HepG2 (cell line): Measurements from ENCODE around the gene OFD1.

Experiments used
- ARNT ChIP-seq: fragments of 450-650 bp; IDR thresholded peaks from 2 replicates; pipeline ENCODE4 v1.6.1; 2017
- CEBPB ChIP-seq: IDR thresholded peaks from 2 replicates; pipeline ENCODE4 v1.6.1; 2011; ENCODE audit warnings: low read depth, low read length, improper control_type of control experiment, borderline replicate concordance
- CTCF ChIP-seq: sonication (generic); formaldehyde crosslinking; IDR thresholded peaks from 2 replicates; pipeline ENCODE4 v1.5.0; 2020; ENCODE audit warnings: mild to moderate bottlenecking, missing genetic modification reagents, moderate library complexity
- FOXA1 ChIP-seq, 2 experiments: fragments of 450-650 bp in 1 of 2; sonication (generic) in 1 of 2; formaldehyde crosslinking in 1 of 2; IDR thresholded peaks; 2 replicates each; pipeline versions ENCODE4 v1.4.0 to v1.6.1; 2016 to 2020; ENCODE audit warnings: missing genetic modification reagents in 1 of 2
- FOXK2 ChIP-seq: fragments of 450-650 bp; IDR thresholded peaks from 2 replicates; pipeline ENCODE4 v1.6.1; 2016
- FOXM1 ChIP-seq: sonication (generic); formaldehyde crosslinking; IDR thresholded peaks from 2 replicates; pipeline ENCODE4 v1.5.0; 2020; ENCODE audit warnings: missing genetic modification reagents
- IRF2 ChIP-seq: IDR thresholded peaks from 2 replicates; pipeline ENCODE4 v1.6.1; 2018; ENCODE audit warnings: missing genetic modification reagents, missing compliant biosample characterization
- NR2F6 ChIP-seq, 2 experiments: IDR thresholded peaks; 2 replicates each; pipeline ENCODE4 v1.6.1; 2016; ENCODE audit warnings: antibody characterized with exemption in 1 of 2, mild to moderate bottlenecking in 1 of 2
- PHB2 ChIP-seq: fragments of 450-650 bp; IDR thresholded peaks from 2 replicates; pipeline ENCODE4 v1.6.1; 2018; ENCODE audit not compliant: partially characterized antibody
- SKIL ChIP-seq: sonication (generic); formaldehyde crosslinking; IDR thresholded peaks from 2 replicates; pipeline ENCODE4 v1.8.0; 2022; ENCODE audit warnings: missing genetic modification reagents, mild to moderate bottlenecking, moderate library complexity, borderline replicate concordance
- SMC3 ChIP-seq: IDR thresholded peaks from 2 replicates; pipeline ENCODE4 v1.6.1; 2011; ENCODE audit warnings: low read length, improper control_type of control experiment
- ZFP41 ChIP-seq: sonication (generic); formaldehyde crosslinking; IDR thresholded peaks from 2 replicates; pipeline ENCODE4 v1.4.0; 2020; ENCODE audit warnings: mild to moderate bottlenecking, missing genetic modification reagents, borderline replicate concordance
- TF ChIP-seq, protein P1 (sequence below): sonication (generic); formaldehyde crosslinking; IDR thresholded peaks from 2 replicates; pipeline ENCODE4 v1.4.0; 2020; ENCODE audit warnings: missing genetic modification reagents
- TF ChIP-seq, protein P2 (sequence below): sonication (generic); formaldehyde crosslinking; IDR thresholded peaks from 2 replicates; pipeline ENCODE4 v1.4.0; 2020; ENCODE audit warnings: missing genetic modification reagents, borderline replicate concordance

DNA sequence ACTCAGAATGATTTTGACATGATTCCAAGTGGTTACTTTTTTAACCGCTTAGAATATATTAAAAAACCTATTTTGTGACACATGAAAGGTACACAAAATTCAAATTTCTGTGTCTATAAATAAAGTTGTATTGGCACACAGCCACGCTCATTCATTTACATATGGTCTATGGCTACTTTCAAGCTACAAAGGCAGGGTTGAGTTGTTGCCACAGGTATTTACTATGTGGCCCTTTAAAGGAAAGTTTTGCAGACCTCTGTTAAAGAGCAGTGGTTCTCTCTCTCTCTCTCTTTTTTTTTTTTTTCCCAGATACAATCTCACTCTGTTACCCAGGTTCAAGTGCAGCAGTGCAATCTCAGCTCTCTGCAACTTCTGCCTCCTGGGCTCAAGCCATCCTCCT, 59.3 kb downstream of the OFD1 start:
- TF ChIP-seq FOXA1 (IDR thresholded peaks at IDR 0.05) (no peak), FOXA1 (CRISPR knock-in tag; IDR thresholded peaks at IDR 0.05) (no peak), ARNT (no peak), SKIL (no peak), ZFP41 (CRISPR knock-in tag) (no peak), CTCF (CRISPR knock-in tag) (no peak), SMC3 (no peak), IRF2 (CRISPR knock-in tag) (no peak), NR2F6 (IDR thresholded peaks at IDR 0.05) (no peak), NR2F6 (CRISPR knock-in tag; IDR thresholded peaks at IDR 0.05) (no peak), FOXK2 (no peak), PHB2 (no peak), CEBPB (no peak), FOXM1 (no peak)
- TF ChIP-seq, protein P1, sequence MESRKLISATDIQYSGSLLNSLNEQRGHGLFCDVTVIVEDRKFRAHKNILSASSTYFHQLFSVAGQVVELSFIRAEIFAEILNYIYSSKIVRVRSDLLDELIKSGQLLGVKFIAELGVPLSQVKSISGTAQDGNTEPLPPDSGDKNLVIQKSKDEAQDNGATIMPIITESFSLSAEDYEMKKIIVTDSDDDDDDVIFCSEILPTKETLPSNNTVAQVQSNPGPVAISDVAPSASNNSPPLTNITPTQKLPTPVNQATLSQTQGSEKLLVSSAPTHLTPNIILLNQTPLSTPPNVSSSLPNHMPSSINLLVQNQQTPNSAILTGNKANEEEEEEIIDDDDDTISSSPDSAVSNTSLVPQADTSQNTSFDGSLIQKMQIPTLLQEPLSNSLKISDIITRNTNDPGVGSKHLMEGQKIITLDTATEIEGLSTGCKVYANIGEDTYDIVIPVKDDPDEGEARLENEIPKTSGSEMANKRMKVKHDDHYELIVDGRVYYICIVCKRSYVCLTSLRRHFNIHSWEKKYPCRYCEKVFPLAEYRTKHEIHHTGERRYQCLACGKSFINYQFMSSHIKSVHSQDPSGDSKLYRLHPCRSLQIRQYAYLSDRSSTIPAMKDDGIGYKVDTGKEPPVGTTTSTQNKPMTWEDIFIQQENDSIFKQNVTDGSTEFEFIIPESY = no peak
- TF ChIP-seq, protein P2, sequence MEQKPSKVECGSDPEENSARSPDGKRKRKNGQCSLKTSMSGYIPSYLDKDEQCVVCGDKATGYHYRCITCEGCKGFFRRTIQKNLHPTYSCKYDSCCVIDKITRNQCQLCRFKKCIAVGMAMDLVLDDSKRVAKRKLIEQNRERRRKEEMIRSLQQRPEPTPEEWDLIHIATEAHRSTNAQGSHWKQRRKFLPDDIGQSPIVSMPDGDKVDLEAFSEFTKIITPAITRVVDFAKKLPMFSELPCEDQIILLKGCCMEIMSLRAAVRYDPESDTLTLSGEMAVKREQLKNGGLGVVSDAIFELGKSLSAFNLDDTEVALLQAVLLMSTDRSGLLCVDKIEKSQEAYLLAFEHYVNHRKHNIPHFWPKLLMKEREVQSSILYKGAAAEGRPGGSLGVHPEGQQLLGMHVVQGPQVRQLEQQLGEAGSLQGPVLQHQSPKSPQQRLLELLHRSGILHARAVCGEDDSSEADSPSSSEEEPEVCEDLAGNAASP (CRISPR knock-in tag) = no peak
